ENCODE data around the gene HHAT. TPM values are rescaled to one million over a fixed set of nuclear protein-coding genes. Genes with fewer than 3 reads are reported as not detected.

HHAT gene
- total RNA-seq, 1 experiment from 2014 or later = 3.0 TPM

- BruUV-seq (replicated peaks) = no TSS peak
- Histone ChIP-seq H3K9me3 (ENCODE audit: low read depth, low read length, poor library complexity, severe bottlenecking) (no peaks in the 10 kb centered on the region), H3K4me3 (ENCODE audit: low read depth, low read length, poor library complexity, severe bottlenecking) (no peak overlapping the region), H3K27ac (ENCODE audit: low read depth, low read length, poor library complexity, severe bottlenecking) (no peak overlapping the region), H3K36me3 (ENCODE audit: insufficient read depth, low read length, poor library complexity, severe bottlenecking) (no peaks in the 10 kb centered on the region), H3K27me3 (replicated peaks; ENCODE audit: insufficient read depth, low read depth, low read length, poor library complexity) (no peaks in the 10 kb centered on the region), H3K4me1 (ENCODE audit: insufficient read depth, low read length, poor library complexity, severe bottlenecking) (peaks cover 23% of the 10 kb centered on the region)
- CTCF ChIA-PET = no interaction called here
- POLR2A ChIA-PET (ENCODE audit: low non-redundant PET) = no interaction called here
- intact Hi-C loops (cut with micrococcal nuclease; ENCODE audit: unreplicated experiment) = no loop called here
- no peak for TF ChIP-seq EZH2 (IDR thresholded peaks at IDR 0.05; ENCODE audit: borderline replicate concordance, low read depth, low read length, poor library complexity, severe bottlenecking)
- TF ChIP-seq CTCF (conservative IDR thresholded peaks at IDR 0.05; ENCODE audit: low read depth, low read length) = no peak
- DNase-seq (ENCODE audit: low spot score) = no peak
Measured at GRCh38 chr1:210340841-210341240, 12.1 kb downstream of the HHAT start.

GRCh38 chr1:210342986-210343780 lies 14.5 kb downstream of the HHAT start:
- H3K4me1 ChIP-seq (ENCODE audit: insufficient read depth, low read length, poor library complexity, severe bottlenecking) = peaks cover 23% of the 10 kb centered on the region
- H3K27me3 ChIP-seq (replicated peaks; ENCODE audit: insufficient read depth, low read depth, low read length, poor library complexity) = no peaks in the 10 kb centered on the region
- POLR2A ChIA-PET (ENCODE audit: low non-redundant PET) = no interaction called here
- BruUV-seq (replicated peaks) = no TSS peak
- TF ChIP-seq EZH2 (IDR thresholded peaks at IDR 0.05; ENCODE audit: borderline replicate concordance, low read depth, low read length, poor library complexity, severe bottlenecking) (no peak), CTCF (conservative IDR thresholded peaks at IDR 0.05; ENCODE audit: low read depth, low read length) (no peak)
- DNase-seq (ENCODE audit: low spot score) = peak; percentile 94
- peak overlapping the region; percentile 33 for H3K4me3 ChIP-seq (ENCODE audit: low read depth, low read length, poor library complexity, severe bottlenecking)
- H3K36me3 ChIP-seq (ENCODE audit: insufficient read depth, low read length, poor library complexity, severe bottlenecking) = no peaks in the 10 kb centered on the region
- CTCF ChIA-PET = no interaction called here
- intact Hi-C loops (cut with micrococcal nuclease; ENCODE audit: unreplicated experiment) = no loop called here
- no peaks in the 10 kb centered on the region for H3K9me3 ChIP-seq (ENCODE audit: low read depth, low read length, poor library complexity, severe bottlenecking)
- H3K27ac ChIP-seq (ENCODE audit: low read depth, low read length, poor library complexity, severe bottlenecking) = peak overlapping the region; percentile 77

GRCh38 chr1:210344706-210345105 lies 16.0 kb downstream of the HHAT start:
- ChIA-PET POLR2A (ENCODE audit: low non-redundant PET) (no interaction called here), CTCF (interaction anchor here (0.6 kb wide), 1 partner anchor 34 kb away, joined by 9 read pairs; no protein-coding TSS in a partner anchor)
- Histone ChIP-seq H3K4me1 (ENCODE audit: insufficient read depth, low read length, poor library complexity, severe bottlenecking) (peaks cover 23% of the 10 kb centered on the region), H3K9me3 (ENCODE audit: low read depth, low read length, poor library complexity, severe bottlenecking) (no peaks in the 10 kb centered on the region), H3K36me3 (ENCODE audit: insufficient read depth, low read length, poor library complexity, severe bottlenecking) (no peaks in the 10 kb centered on the region), H3K27me3 (replicated peaks; ENCODE audit: insufficient read depth, low read depth, low read length, poor library complexity) (no peaks in the 10 kb centered on the region), H3K4me3 (ENCODE audit: low read depth, low read length, poor library complexity, severe bottlenecking) (no peak overlapping the region), H3K27ac (ENCODE audit: low read depth, low read length, poor library complexity, severe bottlenecking) (no peak overlapping the region)
- TF ChIP-seq EZH2 (IDR thresholded peaks at IDR 0.05; ENCODE audit: borderline replicate concordance, low read depth, low read length, poor library complexity, severe bottlenecking) (no peak), CTCF (conservative IDR thresholded peaks at IDR 0.05; ENCODE audit: low read depth, low read length) (no peak)
- BruUV-seq (replicated peaks) = no TSS peak
- peak; percentile 10 for DNase-seq (ENCODE audit: low spot score)
- intact Hi-C loops (cut with micrococcal nuclease; ENCODE audit: unreplicated experiment) = no loop called here
